ENCODE measurements around the gene LMOD1. TPM values are rescaled to one million over a fixed set of nuclear protein-coding genes. Genes with fewer than 3 reads are reported as not detected.

LMOD1 gene
- polyA plus RNA-seq, 3 donors, result not detected

DNA sequence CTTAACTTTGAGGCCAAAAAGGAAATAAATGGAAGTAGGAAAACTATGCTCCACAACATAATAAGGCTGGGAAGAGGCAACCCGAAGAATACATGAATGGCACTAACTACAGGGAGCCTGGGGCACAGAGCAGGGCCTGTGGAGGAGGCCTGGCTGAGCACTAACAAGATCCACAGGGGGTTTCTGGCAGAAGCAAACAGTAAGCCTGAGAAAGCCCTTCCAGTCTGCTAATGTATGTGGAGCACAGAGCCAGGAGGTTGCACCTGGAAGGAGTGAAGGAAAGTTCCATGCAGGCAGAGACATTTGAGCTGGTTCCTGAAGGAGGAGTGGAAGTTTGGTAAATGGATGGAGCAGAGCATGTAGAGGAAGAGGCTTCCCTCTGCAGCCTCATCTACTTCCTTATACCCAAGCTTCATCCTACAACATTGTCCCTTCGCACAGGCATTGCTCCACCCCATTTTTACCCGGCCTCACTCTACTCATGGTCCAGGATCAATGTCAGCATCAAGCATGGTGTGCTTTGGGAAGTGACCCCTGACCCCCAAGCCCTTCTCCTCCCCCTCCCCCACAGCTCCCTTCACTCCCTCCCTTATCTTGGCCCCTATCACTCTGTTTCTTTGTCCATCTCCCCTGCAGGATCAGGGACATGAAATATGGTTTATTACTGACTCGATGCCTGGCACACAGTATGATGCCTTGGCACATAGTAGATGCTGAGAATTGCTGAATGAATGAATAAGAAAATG lies 34.3 kb downstream of the LMOD1 start:
- H3K36me3 Mint-ChIP-seq, result no peaks in the 10 kb centered on the region
- no peak for DNase-seq
- no peak overlapping the region for H3K4me3 ChIP-seq (replicated peaks in 1 of 3; ENCODE audit: low read depth in 2 of 3, low read length in 3 of 3)
- no peaks in the 10 kb centered on the region for H3K79me2 ChIP-seq (ENCODE audit: insufficient read depth, low read length)
- no peaks in the 10 kb centered on the region for H3K36me3 ChIP-seq (replicated peaks in 1 of 2; ENCODE audit: control insufficient read depth in 1 of 2, insufficient read depth in 2 of 2, low read length in 2 of 2)
- no peak overlapping the region for H3K27ac Mint-ChIP-seq
- H3K4me2 ChIP-seq (replicated peaks; ENCODE audit: extremely low read depth, low read length, poor library complexity, severe bottlenecking), result no peak overlapping the region
- TF ChIP-seq, protein P1, sequence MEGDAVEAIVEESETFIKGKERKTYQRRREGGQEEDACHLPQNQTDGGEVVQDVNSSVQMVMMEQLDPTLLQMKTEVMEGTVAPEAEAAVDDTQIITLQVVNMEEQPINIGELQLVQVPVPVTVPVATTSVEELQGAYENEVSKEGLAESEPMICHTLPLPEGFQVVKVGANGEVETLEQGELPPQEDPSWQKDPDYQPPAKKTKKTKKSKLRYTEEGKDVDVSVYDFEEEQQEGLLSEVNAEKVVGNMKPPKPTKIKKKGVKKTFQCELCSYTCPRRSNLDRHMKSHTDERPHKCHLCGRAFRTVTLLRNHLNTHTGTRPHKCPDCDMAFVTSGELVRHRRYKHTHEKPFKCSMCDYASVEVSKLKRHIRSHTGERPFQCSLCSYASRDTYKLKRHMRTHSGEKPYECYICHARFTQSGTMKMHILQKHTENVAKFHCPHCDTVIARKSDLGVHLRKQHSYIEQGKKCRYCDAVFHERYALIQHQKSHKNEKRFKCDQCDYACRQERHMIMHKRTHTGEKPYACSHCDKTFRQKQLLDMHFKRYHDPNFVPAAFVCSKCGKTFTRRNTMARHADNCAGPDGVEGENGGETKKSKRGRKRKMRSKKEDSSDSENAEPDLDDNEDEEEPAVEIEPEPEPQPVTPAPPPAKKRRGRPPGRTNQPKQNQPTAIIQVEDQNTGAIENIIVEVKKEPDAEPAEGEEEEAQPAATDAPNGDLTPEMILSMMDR (IDR thresholded peaks at IDR 0.05), result no peak
- no peak overlapping the region for H3K4me3 Mint-ChIP-seq
- H3K27ac ChIP-seq (ENCODE audit: low read depth in 1 of 2, low read length in 2 of 2), result no peak overlapping the region
- H3K9me3 ChIP-seq (replicated peaks in 1 of 2; ENCODE audit: control insufficient read depth in 1 of 2, insufficient read depth in 1 of 2, low read length in 2 of 2), result no peaks in the 10 kb centered on the region
- H4K20me1 ChIP-seq (ENCODE audit: insufficient read depth, low read length), result no peaks in the 10 kb centered on the region
- H3K4me1 ChIP-seq (ENCODE audit: control insufficient read depth in 1 of 2, insufficient read depth in 2 of 2, low read length in 2 of 2), result no peaks in the 10 kb centered on the region
- H3K9ac ChIP-seq (ENCODE audit: insufficient read depth, low read length, poor library complexity, severe bottlenecking), result no peak overlapping the region
- intact Hi-C loops (cut with micrococcal nuclease), result no loop called here
- H3K27me3 Mint-ChIP-seq (ENCODE audit: low read depth in 3 of 3), result peaks cover 5 to 10% (median 6%) of the 10 kb centered on the region in 3 donors
- no peak overlapping the region for H2AFZ ChIP-seq (ENCODE audit: insufficient read depth, low read depth, low read length, poor library complexity, severe bottlenecking)
- H3K9me3 Mint-ChIP-seq, result no peaks in the 10 kb centered on the region
- no peaks in the 10 kb centered on the region for H3K4me1 Mint-ChIP-seq
- WGBS (ENCODE audit: insufficient coverage), result 75% methylated on average over 3 of the region's 4 CpGs
- no peaks in the 10 kb centered on the region for H3K27me3 ChIP-seq (ENCODE audit: control insufficient read depth in 2 of 2, insufficient read depth in 2 of 2, low read length in 2 of 2)

DNA sequence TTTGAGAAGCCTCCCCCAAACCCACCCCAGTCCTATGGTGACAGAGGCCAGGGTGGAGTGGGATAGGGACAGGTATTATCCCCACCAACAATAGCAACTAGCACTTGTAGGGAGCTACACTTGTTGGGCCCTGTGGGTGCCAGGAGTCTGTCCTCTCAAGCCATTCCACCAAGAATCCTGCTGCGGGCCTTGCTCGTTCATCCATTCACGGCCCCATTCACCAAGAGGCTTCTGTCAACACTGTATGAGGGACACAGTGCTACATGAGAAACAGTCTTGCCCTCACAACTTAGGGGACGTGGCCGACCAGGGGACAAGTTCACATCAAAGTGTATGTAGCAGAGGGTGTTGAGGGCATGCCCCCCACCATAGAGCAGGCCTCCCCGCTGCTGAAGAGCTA lies 38.7 kb downstream of the LMOD1 start:
- H3K9ac ChIP-seq (ENCODE audit: insufficient read depth, low read length, poor library complexity, severe bottlenecking), result no peak overlapping the region
- no peaks in the 10 kb centered on the region for H3K79me2 ChIP-seq (ENCODE audit: insufficient read depth, low read length)
- H3K4me2 ChIP-seq (replicated peaks; ENCODE audit: extremely low read depth, low read length, poor library complexity, severe bottlenecking), result no peak overlapping the region
- intact Hi-C loops (cut with micrococcal nuclease), result no loop called here
- H3K27ac ChIP-seq (ENCODE audit: low read depth in 1 of 2, low read length in 2 of 2), result no peak overlapping the region
- TF ChIP-seq, protein P1 (IDR thresholded peaks at IDR 0.05), result no peak
- H4K20me1 ChIP-seq (ENCODE audit: insufficient read depth, low read length), result no peaks in the 10 kb centered on the region
- H3K27me3 ChIP-seq (ENCODE audit: control insufficient read depth in 2 of 2, insufficient read depth in 2 of 2, low read length in 2 of 2), result no peaks in the 10 kb centered on the region
- H3K36me3 ChIP-seq (replicated peaks in 1 of 2; ENCODE audit: control insufficient read depth in 1 of 2, insufficient read depth in 2 of 2, low read length in 2 of 2), result no peaks in the 10 kb centered on the region
- Mint-ChIP-seq H3K9me3 (no peaks in the 10 kb centered on the region), H3K36me3 (no peaks in the 10 kb centered on the region), H3K27ac (no peak overlapping the region), H3K4me3 (no peak overlapping the region), H3K4me1 (no peaks in the 10 kb centered on the region), H3K27me3 (ENCODE audit: low read depth in 3 of 3) (peaks cover 3 to 5% (median 3%) of the 10 kb centered on the region in 3 donors)
- no peak overlapping the region for H3K4me3 ChIP-seq (replicated peaks in 1 of 3; ENCODE audit: low read depth in 2 of 3, low read length in 3 of 3)
- no peak for DNase-seq
- no peaks in the 10 kb centered on the region for H3K4me1 ChIP-seq (ENCODE audit: control insufficient read depth in 1 of 2, insufficient read depth in 2 of 2, low read length in 2 of 2)
- no peak overlapping the region for H2AFZ ChIP-seq (ENCODE audit: insufficient read depth, low read depth, low read length, poor library complexity, severe bottlenecking)
- no peaks in the 10 kb centered on the region for H3K9me3 ChIP-seq (replicated peaks in 1 of 2; ENCODE audit: control insufficient read depth in 1 of 2, insufficient read depth in 1 of 2, low read length in 2 of 2)
- WGBS (ENCODE audit: insufficient coverage), result 95% methylated on average over 6 of the region's 6 CpGs

All from CD14-positive monocyte (primary cell).